Activated B cell treated with CpG ODN at 0.5 μM for 24 hours (primary cell): ENCODE measurements around the gene SFSWAP. TPM values are rescaled to one million over a fixed set of nuclear protein-coding genes. Genes with fewer than 3 reads are reported as not detected.
"Not testable (repeated sequence)": the region's sequence is repeated elsewhere in the genome, so short reads cannot be mapped to it uniquely, and the experiment has no call there.

Experiments
- ATAC-seq: fragments of 200-7000 bp; cut with Tn5 transposase; one replicate; pipeline ENCODE4 v1.10.0; 2021; ENCODE audit warnings: low read depth, mild to moderate bottlenecking, moderate library complexity
- CTCF ChIA-PET: fragments of 350-600 bp; sonication (Branson Sonifier 250); formaldehyde crosslinking; loops from one replicate; lab custom pipeline; 2021; ENCODE audit warnings: antibody characterized with exemption; lab: Charles Lee
- POLR2A ChIA-PET: fragments of 350-600 bp; sonication (Branson Sonifier 250); formaldehyde crosslinking; loops from one replicate; lab custom pipeline; 2021; ENCODE audit warnings: antibody characterized with exemption; lab: Charles Lee
- DNase-seq: peaks from one replicate; pipeline ENCODE4 v3.0.0; 2022
- H3K27ac Mint-ChIP-seq: one replicate; pipeline ENCODE4 v1.8.0; 2020; ENCODE audit warnings: mixed read lengths
- H3K27me3 Mint-ChIP-seq: one replicate; pipeline ENCODE4 v1.8.0; 2021; ENCODE audit warnings: mixed read lengths
- H3K36me3 Mint-ChIP-seq: one replicate; pipeline ENCODE4 v1.8.0; 2021; ENCODE audit warnings: low read depth, mixed read lengths
- H3K4me1 Mint-ChIP-seq: one replicate; pipeline ENCODE4 v1.8.0; 2021; ENCODE audit warnings: mixed read lengths
- H3K4me3 Mint-ChIP-seq: one replicate; pipeline ENCODE4 v1.8.0; 2020; ENCODE audit warnings: mild to moderate bottlenecking, mixed read lengths
- H3K9me3 Mint-ChIP-seq: one replicate; pipeline ENCODE4 v1.8.0; 2020; ENCODE audit warnings: mixed read lengths
- intact Hi-C: fragments of 100-400 bp; cut with micrococcal nuclease; formaldehyde crosslinking; loops from one replicate; pipeline ENCODE4 v1.15.1; 2024
- total RNA-seq: library from RNA; stranded (reverse); gene quantifications from 2 replicates; pipeline ENCODE4 v1.2.3, GENCODE V29; 2022
- TF ChIP-seq, protein P1 (sequence below): fragments of 200-600 bp; IDR thresholded peaks from one replicate; pipeline ENCODE4 v1.8.0; 2022; ENCODE audit warnings: antibody characterized with exemption, mild to moderate bottlenecking

The SFSWAP gene
- total RNA-seq, 1 donor from 2014 or later = 88.0 TPM

DNA sequence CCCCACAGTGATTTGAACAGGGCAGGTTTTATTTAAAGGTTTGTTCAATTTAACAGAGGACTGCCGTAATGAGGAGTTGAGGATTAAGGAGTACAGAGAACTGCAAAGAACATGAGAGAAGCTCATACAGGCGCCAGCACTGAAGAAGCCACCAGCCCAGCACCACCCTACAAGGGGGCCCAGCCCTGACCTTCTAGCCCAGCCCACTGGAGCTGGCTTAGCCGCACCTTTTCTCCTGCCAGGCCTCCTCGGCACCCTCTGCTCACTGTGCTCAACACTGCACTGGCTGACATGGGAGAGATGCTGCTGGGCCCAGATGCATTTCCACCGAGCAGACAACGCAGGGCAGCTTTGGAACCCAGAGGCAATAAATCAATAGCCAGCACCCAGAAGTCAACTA lies 36.5 kb upstream of the SFSWAP start:
- Mint-ChIP-seq H3K27ac (no peak overlapping the region), H3K4me1 (no peaks in the 10 kb centered on the region), H3K36me3 (no peaks in the 10 kb centered on the region), H3K27me3 (peaks cover 12% of the 10 kb centered on the region), H3K4me3 (no peak overlapping the region), H3K9me3 (no peaks in the 10 kb centered on the region)
- POLR2A ChIA-PET = no interaction called here
- TF ChIP-seq, protein P1, sequence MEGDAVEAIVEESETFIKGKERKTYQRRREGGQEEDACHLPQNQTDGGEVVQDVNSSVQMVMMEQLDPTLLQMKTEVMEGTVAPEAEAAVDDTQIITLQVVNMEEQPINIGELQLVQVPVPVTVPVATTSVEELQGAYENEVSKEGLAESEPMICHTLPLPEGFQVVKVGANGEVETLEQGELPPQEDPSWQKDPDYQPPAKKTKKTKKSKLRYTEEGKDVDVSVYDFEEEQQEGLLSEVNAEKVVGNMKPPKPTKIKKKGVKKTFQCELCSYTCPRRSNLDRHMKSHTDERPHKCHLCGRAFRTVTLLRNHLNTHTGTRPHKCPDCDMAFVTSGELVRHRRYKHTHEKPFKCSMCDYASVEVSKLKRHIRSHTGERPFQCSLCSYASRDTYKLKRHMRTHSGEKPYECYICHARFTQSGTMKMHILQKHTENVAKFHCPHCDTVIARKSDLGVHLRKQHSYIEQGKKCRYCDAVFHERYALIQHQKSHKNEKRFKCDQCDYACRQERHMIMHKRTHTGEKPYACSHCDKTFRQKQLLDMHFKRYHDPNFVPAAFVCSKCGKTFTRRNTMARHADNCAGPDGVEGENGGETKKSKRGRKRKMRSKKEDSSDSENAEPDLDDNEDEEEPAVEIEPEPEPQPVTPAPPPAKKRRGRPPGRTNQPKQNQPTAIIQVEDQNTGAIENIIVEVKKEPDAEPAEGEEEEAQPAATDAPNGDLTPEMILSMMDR = no peak
- ATAC-seq (no peak), DNase-seq (no peak)
- CTCF ChIA-PET = no interaction called here
- intact Hi-C loops = no loop called here

DNA sequence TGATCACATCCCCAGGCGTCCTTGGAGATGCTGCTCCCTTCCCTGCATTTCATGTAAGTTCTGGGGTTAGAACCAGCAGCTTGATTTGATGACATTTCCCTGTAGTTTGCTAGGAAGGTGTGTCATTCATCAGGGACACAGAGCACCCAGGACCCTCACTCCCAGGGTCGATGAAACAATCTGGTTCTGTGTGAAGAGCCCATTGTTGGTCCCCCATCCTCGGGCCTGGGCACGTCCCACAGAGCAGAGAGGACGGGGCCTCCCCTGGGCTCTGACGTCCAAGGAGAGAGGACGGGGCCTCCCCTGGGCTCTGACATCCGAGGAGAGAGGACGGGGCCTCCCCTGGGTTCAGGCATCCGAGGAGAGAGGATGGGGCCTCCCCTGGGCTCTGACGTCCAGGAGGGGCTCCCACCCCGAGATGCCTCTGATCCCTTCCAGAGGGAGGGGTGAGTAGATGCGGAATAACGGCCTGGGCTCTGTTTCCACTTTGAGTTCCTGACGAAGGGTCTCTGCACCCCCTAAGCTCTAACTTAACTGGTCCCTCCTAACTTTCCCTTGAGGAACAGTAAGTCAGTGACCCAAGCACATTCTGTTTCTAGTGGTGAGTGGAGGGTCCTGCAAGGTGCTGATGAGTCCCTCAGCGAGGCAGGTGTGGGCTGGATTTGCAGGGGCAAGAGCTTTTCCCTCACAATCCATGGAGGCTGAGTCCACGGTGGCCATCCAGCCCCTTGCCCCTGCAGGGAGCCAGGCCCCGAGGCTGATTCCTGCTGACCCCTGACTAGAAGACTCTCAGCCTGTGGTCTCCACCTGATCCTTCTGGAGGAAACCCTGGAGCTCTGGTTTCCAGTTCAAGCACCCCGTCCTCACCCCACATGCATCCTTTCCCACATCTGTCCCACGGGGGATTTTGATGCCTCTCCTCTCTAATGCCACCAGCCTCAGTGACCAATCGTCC lies 35.5 kb upstream of the SFSWAP start:
- Mint-ChIP-seq H3K27me3 (peaks cover 12% of the 10 kb centered on the region), H3K9me3 (no peaks in the 10 kb centered on the region), H3K4me3 (no peak overlapping the region), H3K27ac (no peak overlapping the region), H3K4me1 (no peaks in the 10 kb centered on the region), H3K36me3 (no peaks in the 10 kb centered on the region)
- ChIA-PET POLR2A (no interaction called here), CTCF (no interaction called here)
- TF ChIP-seq, protein P1 = no peak
- ATAC-seq = no peak
- no peak for DNase-seq
- intact Hi-C loops = no loop called here

DNA sequence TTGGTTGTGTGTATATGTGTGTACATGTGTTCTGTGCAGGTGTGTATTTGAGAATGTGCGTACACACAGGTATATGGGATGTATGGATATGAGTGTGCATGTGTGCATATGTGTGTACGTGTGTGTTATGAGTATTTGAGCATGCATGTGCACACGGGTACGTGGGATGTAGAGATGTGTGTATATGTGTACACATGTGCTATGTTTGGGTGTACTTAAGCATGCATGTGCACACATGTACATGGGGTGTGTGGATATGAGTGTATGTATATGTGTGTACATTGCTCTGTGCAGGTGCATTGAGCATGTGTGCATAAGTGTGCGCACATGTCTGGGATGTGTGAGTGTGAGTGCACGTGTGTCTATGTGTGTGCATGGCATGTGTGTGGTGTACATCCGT lies 34.3 kb upstream of the SFSWAP start:
- intact Hi-C loops = no loop called here
- no peak overlapping the region for H3K4me3 Mint-ChIP-seq
- H3K9me3 Mint-ChIP-seq = no peaks in the 10 kb centered on the region
- peaks cover 10% of the 10 kb centered on the region for H3K27me3 Mint-ChIP-seq
- no peak overlapping the region for H3K27ac Mint-ChIP-seq
- DNase-seq = no peak
- POLR2A ChIA-PET = no interaction called here
- no peaks in the 10 kb centered on the region for H3K36me3 Mint-ChIP-seq
- no peaks in the 10 kb centered on the region for H3K4me1 Mint-ChIP-seq
- CTCF ChIA-PET = no interaction called here
- TF ChIP-seq, protein P1 = no peak
- ATAC-seq = no peak

DNA sequence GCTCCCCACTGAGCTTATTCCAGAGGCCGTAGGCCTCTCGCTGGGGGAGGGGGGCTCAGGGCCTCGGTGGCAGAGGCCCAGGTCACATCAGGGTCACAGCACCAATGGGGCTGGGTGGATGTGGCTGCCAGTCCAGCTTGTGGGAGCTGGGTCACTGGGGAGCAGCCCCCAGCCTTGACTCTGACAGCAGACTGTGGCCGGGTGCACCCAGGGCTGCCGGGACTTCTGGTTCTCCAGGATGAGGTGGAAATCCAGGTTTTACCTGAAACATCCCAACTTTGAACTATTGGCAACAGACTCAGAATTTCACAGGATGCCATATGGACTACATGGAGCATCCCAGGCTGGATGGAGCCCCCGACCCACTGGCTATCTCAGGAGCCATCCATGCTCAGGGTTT lies 33.8 kb upstream of the SFSWAP start:
- H3K27ac Mint-ChIP-seq, H3K36me3 Mint-ChIP-seq, CTCF ChIA-PET, H3K4me1 Mint-ChIP-seq, intact Hi-C loops, H3K4me3 Mint-ChIP-seq, POLR2A ChIA-PET, ATAC-seq, DNase-seq, H3K9me3 Mint-ChIP-seq: not testable (repeated sequence)
- H3K27me3 Mint-ChIP-seq = peaks cover 10% of the 10 kb centered on the region

DNA sequence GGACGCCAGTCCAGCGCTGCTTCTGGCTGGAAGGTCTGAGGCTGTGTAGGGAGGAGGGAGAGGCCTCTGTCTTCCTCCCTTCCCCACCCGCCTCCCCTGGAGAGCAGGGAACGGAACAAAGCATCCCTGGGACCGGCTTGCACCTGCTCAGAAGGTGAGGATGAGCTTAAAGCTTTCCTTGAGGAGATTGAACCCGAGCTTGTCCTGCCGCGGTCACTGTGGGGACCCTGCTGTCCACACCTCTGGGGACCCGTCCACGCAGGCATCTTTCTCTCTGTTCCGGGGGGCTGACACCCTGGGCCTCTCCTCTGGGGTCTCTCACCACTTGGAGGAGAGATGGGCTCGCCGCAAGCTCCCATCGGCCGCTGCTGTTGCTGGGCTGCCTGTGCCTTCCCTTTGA lies 33.2 kb upstream of the SFSWAP start:
- Mint-ChIP-seq H3K27ac (no peak overlapping the region), H3K4me3 (no peak overlapping the region), H3K4me1 (no peaks in the 10 kb centered on the region), H3K9me3 (no peaks in the 10 kb centered on the region), H3K27me3 (peaks cover 8% of the 10 kb centered on the region), H3K36me3 (no peaks in the 10 kb centered on the region)
- intact Hi-C loops = no loop called here
- POLR2A ChIA-PET = no interaction called here
- ATAC-seq = no peak
- DNase-seq = no peak
- TF ChIP-seq, protein P1 = no peak
- CTCF ChIA-PET = no interaction called here

DNA sequence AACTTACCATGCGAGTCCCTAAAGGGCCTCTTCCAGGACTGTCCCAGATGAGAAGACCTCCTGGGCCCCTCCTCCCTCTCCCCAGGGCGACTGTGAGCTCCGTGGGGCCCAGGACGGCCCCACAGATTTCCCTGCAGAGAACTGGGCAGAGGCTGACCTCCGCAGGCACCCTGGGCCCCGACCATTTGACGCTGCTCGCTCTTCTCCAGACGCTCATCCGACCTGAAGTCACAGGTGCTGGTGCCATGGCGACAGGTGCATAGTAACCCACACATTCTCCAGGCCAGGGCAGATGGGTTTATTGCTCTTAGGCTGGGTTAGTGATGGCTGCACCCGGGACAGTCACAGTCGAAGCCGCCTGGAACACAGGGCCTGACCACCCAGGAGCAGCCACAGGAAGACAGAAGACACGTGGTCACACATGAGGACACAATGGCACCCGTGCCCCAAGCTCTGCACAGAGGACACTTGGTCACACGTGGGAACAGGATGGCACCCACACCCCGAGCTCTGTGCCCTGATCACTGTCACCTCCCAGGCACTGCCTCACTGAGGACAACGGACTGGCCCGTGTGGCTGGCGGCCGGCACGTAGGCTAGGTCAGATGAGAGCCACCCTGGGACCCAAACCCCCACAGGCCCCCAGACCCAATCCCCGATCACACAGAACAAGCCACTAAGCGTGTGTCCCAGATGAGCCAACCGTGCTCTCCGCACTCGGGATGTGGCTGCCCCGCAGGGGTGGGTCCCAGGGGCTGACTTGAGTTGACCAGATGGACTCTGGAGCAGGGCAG lies 32.3 kb upstream of the SFSWAP start:
- H3K9me3 Mint-ChIP-seq, H3K27ac Mint-ChIP-seq, H3K36me3 Mint-ChIP-seq, H3K4me3 Mint-ChIP-seq, POLR2A ChIA-PET, ATAC-seq, intact Hi-C loops, CTCF ChIA-PET, H3K4me1 Mint-ChIP-seq, DNase-seq, H3K27me3 Mint-ChIP-seq: not testable (repeated sequence)

DNA sequence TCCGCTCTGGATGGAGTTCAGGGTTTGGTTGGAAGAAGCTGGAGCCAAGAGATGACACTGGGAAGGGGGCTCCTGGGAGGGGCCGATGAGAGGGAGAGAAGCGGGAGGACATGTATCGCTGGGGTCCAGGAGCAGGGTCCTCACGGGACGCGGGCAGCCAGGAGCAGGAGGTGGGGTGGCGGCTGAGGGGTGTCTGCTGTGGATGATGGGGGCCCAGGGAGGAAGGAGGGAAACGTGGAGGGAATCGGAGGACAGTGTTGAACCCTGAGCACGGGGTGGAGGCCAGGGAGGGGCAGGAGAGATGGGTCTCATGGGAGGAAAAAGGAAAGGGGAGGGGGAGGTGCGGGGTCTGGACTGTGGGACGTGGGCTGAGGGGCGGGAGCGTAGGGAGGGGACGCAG lies 31.7 kb upstream of the SFSWAP start:
- DNase-seq, CTCF ChIA-PET: not testable (repeated sequence)

DNA sequence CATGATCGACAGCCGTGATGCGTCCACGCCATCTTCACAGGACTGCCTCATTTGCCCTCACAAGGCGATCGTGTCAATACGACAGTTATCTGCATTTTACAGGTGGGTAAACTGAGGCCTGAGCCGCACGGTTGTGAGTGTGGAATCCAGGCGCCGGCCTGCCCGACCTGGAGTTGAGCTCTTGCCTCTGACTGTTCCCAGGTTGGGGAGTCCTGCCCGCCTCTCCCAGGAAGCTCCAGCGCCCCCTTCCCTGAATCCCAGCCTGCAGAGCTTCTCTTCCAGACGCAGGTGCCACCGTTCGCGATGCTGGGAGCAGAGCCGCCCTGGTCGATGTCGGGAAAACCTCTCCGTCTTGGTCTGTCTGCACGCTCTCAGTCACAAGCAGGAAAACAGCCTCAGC lies 31.1 kb upstream of the SFSWAP start:
- H3K4me1 Mint-ChIP-seq, POLR2A ChIA-PET, H3K27me3 Mint-ChIP-seq, H3K9me3 Mint-ChIP-seq, ATAC-seq, H3K27ac Mint-ChIP-seq, H3K4me3 Mint-ChIP-seq, H3K36me3 Mint-ChIP-seq, CTCF ChIA-PET, DNase-seq, intact Hi-C loops: not testable (repeated sequence)

More for the DNA sequence above, 31.7 kb upstream of the SFSWAP start:
- H3K4me1 Mint-ChIP-seq, H3K27ac Mint-ChIP-seq, H3K36me3 Mint-ChIP-seq, H3K27me3 Mint-ChIP-seq, ATAC-seq, H3K9me3 Mint-ChIP-seq, POLR2A ChIA-PET, intact Hi-C loops, H3K4me3 Mint-ChIP-seq: not testable (repeated sequence)
